SJCRH30 (cell line): ENCODE measurements around the gene ZDHHC7. TPM values are rescaled to one million over a fixed set of nuclear protein-coding genes. Genes with fewer than 3 reads are reported as not detected.

Source experiments
- DNase-seq, 2 experiments: peaks; one replicate each; pipeline ENCODE4 v3.0.0-alpha.2; 2015 to 2020
- H3K27ac ChIP-seq: fragments of 250-450 bp; sonication (Bioruptor Pico); 2 replicates; pipeline ENCODE4 v1.5.1; 2020; ENCODE audit warnings: mild to moderate bottlenecking, moderate library complexity
- H3K27me3 ChIP-seq: fragments of 250-450 bp; sonication (Bioruptor Pico); 2 replicates; pipeline ENCODE4 v1.5.1; 2020; ENCODE audit warnings: mild to moderate bottlenecking, moderate library complexity
- H3K36me3 ChIP-seq: fragments of 250-450 bp; sonication (Bioruptor Pico); 2 replicates; pipeline ENCODE4 v1.5.1; 2020; ENCODE audit warnings: mild to moderate bottlenecking, moderate library complexity
- H3K4me1 ChIP-seq: fragments of 250-450 bp; sonication (Bioruptor Pico); 2 replicates; pipeline ENCODE4 v1.5.1; 2020; ENCODE audit warnings: mild to moderate bottlenecking, moderate library complexity
- H3K4me3 ChIP-seq: fragments of 250-450 bp; sonication (Bioruptor Pico); 2 replicates; pipeline ENCODE4 v1.5.1; 2020; ENCODE audit warnings: mild to moderate bottlenecking, moderate library complexity
- H3K9me3 ChIP-seq: fragments of 250-450 bp; sonication (Bioruptor Pico); replicated peaks from 2 replicates; pipeline ENCODE4 v1.5.1; 2020; ENCODE audit warnings: mild to moderate bottlenecking, moderate library complexity
- total RNA-seq: library from RNA; depleted of rRNA; stranded (reverse); fragments of >200 nt; shearing (Covaris generic); gene quantifications from 2 replicates; pipeline ENCODE4 v1.2.3, GENCODE V29; 2014; rRNA removed

ZDHHC7 gene
- total RNA-seq, 1 experiment from 2014 or later, result 18.5 TPM

DNA sequence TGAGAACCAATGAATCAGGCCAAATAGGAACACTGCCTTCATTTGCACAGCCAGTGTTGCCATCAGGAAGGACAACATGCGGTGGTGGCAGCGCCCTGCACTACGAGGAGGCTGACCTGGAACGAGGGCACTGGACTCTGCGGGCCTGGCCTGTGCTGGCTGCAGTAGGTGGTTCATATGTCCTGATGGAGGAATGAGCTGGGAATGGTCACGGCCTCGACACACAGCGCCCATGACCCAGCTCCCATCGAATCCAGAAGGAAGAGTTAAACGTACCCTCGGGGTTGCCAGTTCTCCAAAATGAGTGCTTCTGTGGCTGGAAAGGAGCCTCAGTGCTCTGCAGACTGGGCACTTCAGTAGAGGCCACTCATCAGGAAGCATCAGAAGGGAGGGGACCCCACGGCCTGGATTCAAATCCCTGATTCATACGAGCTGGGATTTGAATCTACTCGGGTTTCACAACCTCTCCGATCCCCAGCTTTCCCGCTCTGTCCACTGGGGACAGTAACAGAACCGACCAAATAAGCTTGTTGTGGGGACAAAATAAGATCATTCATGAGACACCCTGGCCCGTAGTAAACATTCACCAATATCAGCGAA is 85.5 kb downstream of the ZDHHC7 start:
- Histone ChIP-seq H3K4me1 (peaks cover 28% of the 10 kb centered on the region), H3K4me3 (no peak overlapping the region), H3K27me3 (no peaks in the 10 kb centered on the region), H3K36me3 (no peaks in the 10 kb centered on the region), H3K27ac (no peak overlapping the region), H3K9me3 (no peaks in the 10 kb centered on the region)
- DNase-seq, result no peak

DNA sequence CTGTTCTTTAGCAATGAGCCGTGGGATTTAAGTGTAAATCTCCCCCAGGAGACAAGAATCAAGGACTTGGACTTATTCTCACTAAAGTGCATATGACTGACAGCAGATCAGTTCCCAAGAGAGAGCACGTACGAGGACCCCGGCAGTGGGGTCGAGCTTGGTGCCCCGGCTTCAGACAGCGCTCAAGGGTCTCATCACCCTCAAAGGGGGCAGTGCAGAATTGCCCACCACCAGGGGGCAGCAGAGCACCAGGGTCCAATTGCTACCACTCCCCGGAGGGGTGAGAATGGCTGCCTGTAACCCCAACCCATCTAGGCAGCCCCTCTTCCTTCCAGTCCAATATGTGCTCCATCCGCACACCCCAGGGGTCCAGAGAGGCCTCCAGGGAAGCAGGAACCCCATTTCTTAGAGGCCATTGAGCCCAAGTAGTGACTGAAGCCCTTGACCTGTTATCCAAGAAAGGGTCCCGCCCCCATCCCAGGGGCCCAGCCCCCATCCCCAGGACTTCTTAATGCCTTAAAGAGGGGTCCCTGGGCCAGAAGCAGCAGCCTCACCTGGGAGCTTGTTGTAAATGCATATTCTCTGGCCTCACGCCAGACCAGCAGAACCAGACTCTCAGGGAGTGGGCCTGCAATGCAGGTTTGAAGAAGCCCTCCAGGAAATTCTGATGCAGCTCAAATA is 86.1 kb downstream of the ZDHHC7 start:
- DNase-seq, result peak; percentile 55 to 73
- Histone ChIP-seq H3K36me3 (no peaks in the 10 kb centered on the region), H3K4me3 (no peak overlapping the region), H3K9me3 (no peaks in the 10 kb centered on the region), H3K27ac (no peak overlapping the region), H3K27me3 (no peaks in the 10 kb centered on the region), H3K4me1 (peaks cover 28% of the 10 kb centered on the region)

DNA sequence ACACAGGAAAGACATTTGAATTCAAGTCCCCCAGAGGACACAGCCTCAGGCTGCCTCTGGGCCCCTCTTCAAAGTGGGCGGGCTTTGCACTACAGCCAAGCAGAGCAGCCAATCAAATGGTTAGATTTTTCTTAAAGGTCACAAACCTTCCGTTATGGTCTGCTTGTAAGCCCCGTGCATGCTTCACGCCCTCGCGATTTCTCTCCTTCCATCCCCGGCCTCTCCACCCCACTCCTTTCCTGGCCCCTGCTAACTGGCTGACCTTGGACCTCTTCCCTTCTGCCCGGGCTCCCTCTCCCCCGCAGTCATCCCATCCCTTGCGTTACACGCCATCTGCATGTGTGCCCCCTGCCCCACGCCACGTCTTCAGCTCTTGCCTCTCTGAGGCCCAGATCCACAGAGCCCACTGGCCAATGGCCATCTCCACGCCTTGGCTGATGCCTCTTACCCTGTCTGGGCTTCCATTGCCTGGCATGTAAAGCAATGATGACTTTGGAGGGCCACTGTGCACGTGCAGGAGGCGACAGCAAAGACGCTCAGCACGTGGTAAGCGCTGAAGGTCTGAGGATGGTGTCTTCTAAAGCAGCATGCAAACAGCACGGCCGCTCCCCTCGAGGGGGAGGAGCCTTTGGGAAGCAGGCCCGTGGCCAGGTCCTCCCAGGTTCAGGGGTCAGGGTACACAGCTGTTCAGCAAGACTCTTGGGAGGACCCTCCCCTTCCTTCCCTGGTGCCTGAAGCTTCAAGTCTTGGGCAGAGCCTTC is 86.8 kb downstream of the ZDHHC7 start:
- Histone ChIP-seq H3K4me1 (peaks cover 30% of the 10 kb centered on the region), H3K27ac (no peak overlapping the region), H3K4me3 (no peak overlapping the region), H3K9me3 (no peaks in the 10 kb centered on the region), H3K36me3 (no peaks in the 10 kb centered on the region), H3K27me3 (no peaks in the 10 kb centered on the region)
- no peak for DNase-seq

Other genes with a start within 250 kb of the ZDHHC7 start
- 0.34 and 0.48 TPM in 2 replicates for gene CRISPLD2, start 191.6 kb downstream of the ZDHHC7 start, total RNA-seq
- gene KIAA0513, start 16.3 kb upstream of the ZDHHC7 start, total RNA-seq, result 1.3 and 2.4 TPM in 2 replicates
- 0.04 and 0.41 TPM in 2 replicates for gene CIBAR2, start 100.9 kb upstream of the ZDHHC7 start, total RNA-seq